Inflammatory macrophage (primary cell): ENCODE results near the gene DLGAP1.
A peak's percentile ranks its signal among the peaks of the same experiment; 100 is the strongest.
"Not testable (repeated sequence)": the region's sequence is repeated elsewhere in the genome, so short reads cannot be mapped to it uniquely, and the experiment has no call there.

ENCODE experiments used
- DNase-seq, 2 donors: peaks; one replicate each; pipeline ENCODE4 v3.0.0-alpha.2; 2020 to 2022

Gene DLGAP1

DNA sequence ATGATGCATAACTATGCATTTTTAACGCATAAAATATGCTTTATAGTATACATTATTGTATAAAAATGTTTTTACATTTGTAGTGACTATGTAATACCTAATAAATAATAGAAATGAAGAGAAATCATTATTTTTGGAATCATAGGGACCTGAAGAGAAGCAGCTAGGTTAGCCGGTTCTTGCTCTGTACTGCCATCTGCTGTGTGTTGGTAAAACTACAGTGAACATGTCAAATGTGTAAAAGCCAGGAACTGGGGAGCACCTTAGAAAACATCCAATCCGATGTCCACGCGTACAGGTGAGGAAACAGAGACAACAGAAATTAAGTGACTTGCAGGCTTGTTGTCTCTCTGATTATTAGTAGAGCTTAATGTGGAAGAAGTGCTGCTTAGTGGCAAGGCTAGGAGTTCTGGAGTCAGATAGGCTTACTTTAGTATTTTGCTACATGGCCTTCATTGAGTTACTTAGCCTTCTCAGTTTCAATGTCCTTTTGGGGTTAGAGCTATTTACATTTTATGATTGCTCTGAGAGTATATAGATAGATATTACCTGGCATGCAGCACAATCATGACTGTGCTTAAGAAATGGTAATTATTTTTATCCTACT lies 386.5 kb downstream of the DLGAP1 start:
- peak; percentile 37 to 48 for DNase-seq

GRCh38 chr18:4063545-4063944 lies 391.6 kb downstream of the DLGAP1 start:
- no peak for DNase-seq

- peak; percentile 61 to 72 for DNase-seq
Observed at GRCh38 chr18:4060427-4061281, 394.5 kb downstream of the DLGAP1 start.

DNA sequence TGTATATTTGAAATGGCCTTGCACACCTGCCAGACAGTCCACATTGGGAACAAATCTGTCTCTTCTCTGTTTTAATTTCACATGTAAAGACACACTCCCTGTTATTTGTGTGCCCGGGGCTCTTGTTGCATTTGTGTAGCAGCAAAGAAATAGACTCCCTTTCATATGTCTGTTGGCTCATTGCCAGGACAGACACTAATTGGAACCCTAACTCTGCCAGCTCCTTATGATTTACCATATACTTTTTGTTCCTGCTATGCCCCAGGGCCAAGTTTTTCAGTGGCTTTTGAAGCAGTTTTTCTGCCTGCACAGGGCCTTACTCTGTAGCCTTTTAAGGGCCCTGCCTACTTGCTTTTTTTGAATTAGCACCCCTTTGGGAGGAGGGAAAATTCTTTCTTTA lies 396.9 kb downstream of the DLGAP1 start:
- DNase-seq: no peak

DNA sequence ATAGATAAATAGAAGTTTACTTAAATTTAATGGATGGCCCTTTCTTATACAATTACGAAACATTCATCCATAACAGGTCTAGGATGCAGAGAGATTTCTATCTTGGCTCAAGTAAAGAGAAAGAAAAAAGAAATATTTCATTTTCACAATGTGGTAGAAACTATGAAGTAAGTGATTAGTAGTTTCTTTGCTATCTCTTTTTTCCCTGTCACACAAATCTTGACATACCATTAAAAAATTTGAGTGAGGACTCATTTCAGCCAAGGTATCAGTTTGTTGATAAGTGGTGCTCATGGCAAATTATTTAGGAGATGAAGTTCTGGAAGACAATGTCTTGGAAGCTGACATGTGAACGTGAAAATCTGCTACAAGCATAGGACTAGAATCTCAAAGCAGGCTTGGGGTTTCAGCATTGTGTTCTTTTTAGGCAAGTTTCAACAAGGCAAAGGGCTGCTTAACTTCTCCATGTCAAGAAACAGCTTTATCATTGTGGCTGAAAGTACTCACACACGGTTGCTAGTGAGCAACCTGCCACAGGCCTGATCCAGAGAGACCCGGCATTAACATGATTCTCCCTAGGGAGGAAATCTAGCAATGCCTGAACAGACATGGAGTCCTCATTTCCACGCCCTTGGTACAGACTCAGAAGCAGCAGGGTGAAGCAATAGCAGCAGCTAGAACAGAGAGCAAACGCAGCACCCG lies 414.6 kb downstream of the DLGAP1 start:
- DNase-seq: no peak

GRCh38 chr18:4035521-4035920 lies 419.6 kb downstream of the DLGAP1 start:
- no peak for DNase-seq

GRCh38 chr18:4034815-4035214 lies 420.3 kb downstream of the DLGAP1 start:
- DNase-seq: not testable (repeated sequence)

DNA sequence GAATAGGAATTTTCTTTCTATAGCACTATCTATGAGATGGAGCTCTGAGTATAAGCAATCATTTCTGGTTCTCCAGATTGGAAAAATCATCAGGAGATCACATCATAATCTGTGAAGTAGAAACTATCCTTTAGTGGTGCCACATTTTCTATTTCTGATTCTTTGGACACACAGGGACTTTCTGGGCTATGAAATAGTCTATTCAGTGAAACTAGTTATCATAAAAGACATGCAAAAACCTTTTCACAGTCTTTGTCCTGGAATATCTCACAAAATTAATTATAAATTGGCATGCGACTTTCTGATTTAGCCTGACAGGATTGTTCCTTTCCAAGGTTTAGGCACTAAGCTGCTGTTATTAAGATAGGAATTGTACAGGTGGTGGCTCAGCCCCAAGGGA lies 428.6 kb downstream of the DLGAP1 start:
- DNase-seq: no peak

- DNase-seq: no peak
Observed at GRCh38 chr18:4024702-4025101, 430.4 kb downstream of the DLGAP1 start.

DNA sequence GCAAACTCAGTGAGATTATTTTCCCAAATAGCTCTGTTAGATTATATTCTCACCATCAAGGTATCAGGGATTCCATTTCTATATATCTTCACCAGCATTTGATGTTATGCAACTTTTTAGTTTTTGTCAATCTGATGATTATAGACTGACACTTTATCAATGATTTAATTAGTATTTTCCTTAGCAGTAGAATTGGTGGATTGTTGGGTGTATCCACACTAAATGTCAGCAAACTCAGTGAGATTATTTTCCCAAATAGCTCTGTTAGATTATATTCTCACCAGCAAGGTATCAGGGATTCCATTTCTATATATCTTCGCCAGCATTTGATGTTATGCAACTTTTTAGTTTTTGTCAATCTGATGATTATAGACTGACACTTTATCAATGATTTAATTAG lies 432.4 kb downstream of the DLGAP1 start:
- DNase-seq: not testable (repeated sequence)

DNA sequence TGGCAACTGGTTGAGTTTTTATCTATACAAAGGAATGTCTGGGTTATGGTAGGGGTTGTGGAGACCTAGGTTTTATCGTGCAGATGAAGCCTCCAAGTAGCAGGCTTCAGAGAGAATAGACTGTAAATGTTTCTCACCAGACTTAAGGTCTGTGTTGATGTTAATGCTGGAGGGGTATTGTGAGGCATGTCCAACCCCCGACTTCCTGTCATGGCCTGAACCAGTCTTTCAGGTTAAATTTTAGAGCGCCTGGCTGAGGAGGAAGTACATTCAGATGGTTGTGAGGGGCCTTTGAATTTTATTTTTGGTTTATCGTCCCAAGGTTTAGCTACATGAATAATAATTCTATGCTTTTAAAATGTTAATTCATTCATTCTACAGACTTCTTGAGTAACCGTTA lies 435.1 kb downstream of the DLGAP1 start:
- no peak for DNase-seq

GRCh38 chr18:4017480-4017879 lies 437.6 kb downstream of the DLGAP1 start:
- DNase-seq: peak; percentile 24 to 37

GRCh38 chr18:4016391-4017049 lies 438.6 kb downstream of the DLGAP1 start:
- no peak for DNase-seq

DNA sequence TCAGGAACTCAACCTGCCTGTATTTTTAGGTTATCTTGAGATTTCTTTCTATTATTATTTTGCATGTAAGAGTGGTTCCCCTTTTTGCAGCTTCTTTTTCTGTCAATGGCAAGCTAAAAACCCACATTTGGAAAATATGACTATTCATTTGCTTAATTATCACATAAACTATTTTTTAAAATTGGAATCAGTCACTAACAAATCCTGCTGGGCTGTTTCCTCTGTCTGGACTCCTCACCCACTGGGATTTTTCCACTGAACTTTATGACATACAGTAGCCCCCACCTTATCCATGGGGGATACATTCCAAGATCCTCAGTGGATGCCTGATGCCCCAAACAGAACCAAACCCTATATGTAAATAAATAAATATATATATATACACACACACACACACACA lies 447.3 kb downstream of the DLGAP1 start:
- no peak for DNase-seq

DNA sequence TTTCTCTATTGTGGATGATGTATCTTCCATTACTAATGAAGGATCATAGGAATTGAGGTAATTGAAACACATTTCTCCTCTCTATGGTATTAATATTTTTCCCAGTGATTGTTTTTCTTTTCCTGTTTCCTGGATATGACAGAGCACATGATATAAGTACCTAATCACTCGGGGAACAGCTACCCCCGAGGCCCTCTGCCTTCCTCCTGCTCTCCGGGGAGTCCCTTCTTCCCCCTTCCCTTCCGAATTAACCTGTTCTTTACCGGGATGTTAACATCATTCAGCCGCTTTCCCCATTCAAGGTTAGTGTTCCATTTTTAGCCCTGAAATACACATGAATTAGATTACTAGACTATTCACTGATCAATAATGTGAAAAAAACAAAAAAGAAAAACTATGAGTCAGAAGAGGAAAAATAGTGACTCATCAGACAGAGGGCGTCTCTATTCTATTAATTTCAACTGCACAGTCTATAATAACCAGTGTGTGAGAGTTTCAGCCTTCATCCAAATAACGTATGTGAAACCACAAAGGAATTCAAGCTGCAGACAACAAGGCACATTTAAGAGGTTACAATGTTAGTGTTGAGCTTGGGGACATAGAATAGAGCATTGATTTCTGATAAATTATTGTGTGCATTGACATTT lies 450.8 kb downstream of the DLGAP1 start:
- DNase-seq: no peak

DNA sequence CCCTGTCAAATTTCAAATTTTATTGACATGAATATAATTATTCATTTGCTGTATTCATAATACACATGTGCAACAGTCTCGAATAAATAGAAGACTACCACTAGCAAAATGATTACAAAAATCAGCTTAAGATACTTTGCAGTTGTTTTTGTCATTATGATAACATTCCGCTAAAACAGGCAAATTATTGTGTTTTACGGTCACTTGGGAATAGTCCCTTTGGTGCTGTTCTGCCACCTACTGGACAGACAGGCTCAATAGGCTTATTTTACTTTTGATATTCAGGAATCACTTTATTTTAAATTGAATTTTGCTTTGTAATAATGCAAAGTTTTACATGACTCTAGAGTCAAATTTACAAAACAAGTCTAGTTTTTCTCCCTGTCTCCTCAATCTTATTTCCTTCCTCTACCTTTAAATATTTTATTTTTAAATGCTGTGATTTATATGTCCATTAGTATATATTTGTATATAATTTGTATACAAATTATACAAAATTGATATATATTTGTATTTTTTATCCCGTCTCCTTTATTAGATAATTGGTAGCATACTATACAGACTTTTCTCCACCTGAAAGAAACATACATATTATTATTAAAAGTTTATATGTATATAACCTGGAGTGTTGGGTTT lies 456.3 kb downstream of the DLGAP1 start:
- peak; percentile 38 to 59 for DNase-seq

DNA sequence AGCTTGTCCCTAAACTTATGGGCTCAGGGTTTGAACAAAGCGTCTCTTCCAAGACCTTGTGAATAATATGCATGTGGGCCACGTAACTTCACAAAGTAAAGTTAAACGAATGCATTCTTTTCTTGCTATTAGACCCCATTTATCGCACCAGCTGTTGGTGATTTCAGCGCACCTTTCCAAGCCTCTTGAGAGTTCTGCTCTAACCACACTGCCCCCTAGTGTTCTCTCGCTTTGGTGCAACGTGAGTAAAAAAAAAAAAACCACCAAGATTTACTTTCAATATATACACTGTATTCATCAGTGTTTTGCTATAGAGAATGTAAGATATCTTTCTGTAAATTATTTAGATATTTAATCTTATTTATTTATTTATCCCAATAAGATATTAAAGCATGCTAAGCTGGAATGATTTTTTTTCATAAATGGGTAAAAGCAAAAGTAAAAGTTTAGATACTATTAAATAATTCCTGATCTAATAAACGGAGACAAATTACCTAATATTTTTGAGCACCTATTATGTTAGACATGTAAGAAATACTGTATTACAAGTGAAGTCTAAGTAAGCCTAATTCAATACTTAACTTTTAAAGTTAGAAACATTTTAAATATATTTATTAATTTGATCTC lies 459.5 kb downstream of the DLGAP1 start:
- DNase-seq: peak; percentile 66 to 69

GRCh38 chr18:3993941-3994687 lies 461.0 kb downstream of the DLGAP1 start:
- DNase-seq: no peak

DNA sequence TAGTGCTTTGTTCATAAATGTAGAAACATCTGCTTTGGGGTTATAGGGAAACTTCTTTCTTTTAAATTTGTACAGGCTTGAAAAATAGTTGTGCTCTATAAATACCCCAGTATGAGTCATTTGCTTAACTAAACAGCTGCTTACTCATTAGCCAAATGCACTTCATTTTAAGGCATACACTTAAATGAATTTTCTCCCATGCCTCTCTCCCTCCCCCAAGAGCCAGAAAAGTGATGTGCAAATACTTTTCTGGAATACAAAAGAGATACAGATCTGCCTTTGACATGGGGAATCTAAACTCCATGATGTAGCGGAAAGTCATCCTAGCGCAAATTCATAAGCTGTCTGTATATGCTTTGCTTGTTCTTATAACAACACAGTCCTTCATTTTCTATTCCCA lies 469.4 kb downstream of the DLGAP1 start:
- no peak for DNase-seq

DNA sequence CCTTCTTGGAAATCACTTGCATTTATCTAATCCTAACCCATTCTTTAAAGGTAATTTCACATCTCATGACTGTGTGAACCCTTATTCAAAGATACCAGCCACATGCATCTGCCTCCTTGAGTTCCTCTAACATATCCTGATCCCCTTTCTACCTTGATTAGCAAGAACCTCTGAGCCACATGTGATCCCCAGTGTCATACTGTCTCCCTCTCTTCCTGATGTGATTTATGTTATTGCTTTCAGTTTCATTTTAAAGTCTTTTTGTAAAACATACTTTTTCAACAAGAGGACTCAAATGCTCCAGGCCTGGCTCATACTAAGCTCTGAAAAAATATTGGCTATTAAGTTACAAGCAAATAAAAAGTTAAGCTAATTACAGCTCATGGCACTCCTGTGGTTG lies 470.1 kb downstream of the DLGAP1 start:
- DNase-seq: no peak
